Endodermal cell (in vitro differentiated cells): ENCODE results near the gene HNRNPA3. TPM values are rescaled to one million over a fixed set of nuclear protein-coding genes. Genes with fewer than 3 reads are reported as not detected.
A peak's percentile ranks its signal among the peaks of the same experiment; 100 is the strongest.
"Not testable (repeated sequence)": the region's sequence is repeated elsewhere in the genome, so short reads cannot be mapped to it uniquely, and the experiment has no call there.

ENCODE experiments used
- DNase-seq: peaks from one replicate; pipeline ENCODE4 v3.0.0-alpha.2; 2017
- H3K27ac ChIP-seq: 2 replicates; pipeline ENCODE4 v1.5.1; 2013; ENCODE audit warnings: mild to moderate bottlenecking, low read depth, low read length, moderate library complexity
- H3K27me3 ChIP-seq: 2 replicates; pipeline ENCODE4 v1.6.1; 2013; ENCODE audit warnings: mild to moderate bottlenecking, low read length, moderate library complexity; ENCODE audit not compliant: insufficient read depth, control insufficient read depth, poor library complexity, severe bottlenecking
- H3K36me3 ChIP-seq: 2 replicates; pipeline ENCODE4 v1.7.0; 2013; ENCODE audit warnings: mild to moderate bottlenecking, low read length, moderate library complexity; ENCODE audit not compliant: control insufficient read depth, insufficient read depth
- H3K4me1 ChIP-seq: one replicate; pipeline ENCODE4 v1.7.0; 2013; ENCODE audit warnings: low read length; ENCODE audit not compliant: control insufficient read depth, insufficient read depth
- H3K4me3 ChIP-seq: 2 replicates; pipeline ENCODE4 v1.5.1; 2013; ENCODE audit warnings: mild to moderate bottlenecking, low read length, moderate library complexity
- H3K9ac ChIP-seq: 2 replicates; pipeline ENCODE4 v1.6.1; 2013; ENCODE audit warnings: mild to moderate bottlenecking, low read length, moderate library complexity; ENCODE audit not compliant: poor library complexity, severe bottlenecking; ENCODE audit errors: extremely low read depth
- H3K9me3 ChIP-seq: 2 replicates; pipeline ENCODE4 v1.6.1; 2013; ENCODE audit warnings: mild to moderate bottlenecking, low read length, moderate library complexity; ENCODE audit not compliant: control insufficient read depth
- H3K27ac Mint-ChIP-seq: 2 replicates; pipeline ENCODE4 v1.8.0; 2020; ENCODE audit warnings: mixed read lengths
- H3K27me3 Mint-ChIP-seq: 2 replicates; pipeline ENCODE4 v1.8.0; 2021; ENCODE audit warnings: mild to moderate bottlenecking, mixed read lengths; ENCODE audit not compliant: insufficient read depth
- H3K36me3 Mint-ChIP-seq: 2 replicates; pipeline ENCODE4 v1.8.0; 2020; ENCODE audit warnings: low read depth, mixed read lengths
- H3K4me1 Mint-ChIP-seq: 2 replicates; pipeline ENCODE4 v1.8.0; 2020; ENCODE audit warnings: mixed read lengths
- H3K4me3 Mint-ChIP-seq: 2 replicates; pipeline ENCODE4 v1.8.0; 2020; ENCODE audit warnings: mild to moderate bottlenecking, moderate library complexity, mixed read lengths
- H3K9me3 Mint-ChIP-seq: 2 replicates; pipeline ENCODE4 v1.8.0; 2020; ENCODE audit warnings: mild to moderate bottlenecking, mixed read lengths
- CTCF ChIP-seq: fragments of 200-600 bp; sonication (generic); conservative IDR thresholded peaks from 2 replicates; pipeline ENCODE4 v1.5.0; 2021; ENCODE audit warnings: antibody characterized with exemption, mild to moderate bottlenecking
- WGBS, 2 experiments: methylation state at CpG; one replicate each; pipeline versions ENCODE4 v1.1.5 to v1.1.7; 2013; ENCODE audit warnings: missing lambda C conversion rate in 2 of 2, mixed read lengths in 1 of 2; ENCODE audit not compliant: insufficient coverage in 1 of 2, insufficient read length in 1 of 2; 5-methylcytosine and 5-hydroxymethylcytosine counted together
- total RNA-seq, 2 donors: library from RNA; stranded (reverse); fragmentation: NEBNext Ultra II Directional in 1 of 2; extraction: Animal tissue kit (Norgen Biotek cat#: 25700) in 1 of 2; gene quantifications; 2 replicates in 1 of 2; 3 replicates in 1 of 2; pipeline ENCODE4 v1.2.1, GENCODE V29; 2021

Gene HNRNPA3
- total RNA-seq, 2 donors from 2014 or later, result 323 to 413 TPM

- H3K4me1 Mint-ChIP-seq, result peaks cover 36% of the 10 kb centered on the region
- DNase-seq, result no peak
- H3K27ac Mint-ChIP-seq, result peak overlapping the region; percentile 52
- H3K4me3 Mint-ChIP-seq, result peak overlapping the region; percentile 77
- H3K27ac ChIP-seq, result peak overlapping the region; percentile 92
- H3K4me3 ChIP-seq, result peak overlapping the region; percentile 95
- peaks cover 2% of the 10 kb centered on the region for H3K9me3 Mint-ChIP-seq
- H3K9me3 ChIP-seq, result peaks cover 3% of the 10 kb centered on the region
- no peaks in the 10 kb centered on the region for H3K27me3 ChIP-seq
- 0% methylated on average over 20 to 61 of the region's 61 CpGs for WGBS, 2 experiments
- H3K36me3 ChIP-seq, result peaks cover 4% of the 10 kb centered on the region
- peaks cover 7% of the 10 kb centered on the region for H3K4me1 ChIP-seq
- peak overlapping the region; percentile 70 for H3K9ac ChIP-seq
- H3K27me3 Mint-ChIP-seq, result no peaks in the 10 kb centered on the region
- H3K36me3 Mint-ChIP-seq, result peaks cover 10% of the 10 kb centered on the region
- no peak for TF ChIP-seq CTCF
Measured at GRCh38 chr2:177264209-177264692, 51.7 kb downstream of the HNRNPA3 start.

GRCh38 chr2:177264693-177265587 is 52.3 kb downstream of the HNRNPA3 start, which contains the start of gene NFE2L2:
TSS of gene NFE2L2 (minus strand) at chr2:177264727. CDS start at chr2:177264576, 151 bp downstream.
- Mint-ChIP-seq H3K36me3 (peaks cover 6% of the 10 kb centered on the region), H3K9me3 (no peaks in the 10 kb centered on the region), H3K27ac (peak within 1 kb of the TSS; percentile 96), H3K4me3 (peak within 1 kb of the TSS; percentile 77), H3K27me3 (no peaks in the 10 kb centered on the region), H3K4me1 (peaks cover 36% of the 10 kb centered on the region)
- Histone ChIP-seq H3K27ac (peak within 1 kb of the TSS; percentile 92), H3K4me1 (peaks cover 7% of the 10 kb centered on the region), H3K9ac (peak within 1 kb of the TSS; percentile 75), H3K4me3 (peak within 1 kb of the TSS; percentile 95), H3K27me3 (no peaks in the 10 kb centered on the region), H3K9me3 (no peaks in the 10 kb centered on the region), H3K36me3 (no peaks in the 10 kb centered on the region)
- peak; percentile 57 for TF ChIP-seq CTCF
- peak; percentile 89 for DNase-seq
- WGBS, 2 experiments, result 1% methylated on average over 20 to 66 of the region's 66 CpGs

- H3K36me3 Mint-ChIP-seq, result peaks cover 1% of the 10 kb centered on the region
- no peak for TF ChIP-seq CTCF
- peak overlapping the region; percentile 35 for H3K27ac Mint-ChIP-seq
- Histone ChIP-seq H3K4me1 (peaks cover 7% of the 10 kb centered on the region), H3K36me3 (no peaks in the 10 kb centered on the region), H3K27ac (no peak overlapping the region), H3K9me3 (no peaks in the 10 kb centered on the region), H3K27me3 (no peaks in the 10 kb centered on the region), H3K9ac (no peak overlapping the region), H3K4me3 (peak overlapping the region; percentile 95)
- H3K4me3 Mint-ChIP-seq, result peak overlapping the region; percentile 77
- peaks cover 35% of the 10 kb centered on the region for H3K4me1 Mint-ChIP-seq
- no peaks in the 10 kb centered on the region for H3K27me3 Mint-ChIP-seq
- 57 to 78% methylated on average over 1 to 3 of the region's 4 CpGs for WGBS, 2 experiments
- no peak for DNase-seq
- no peaks in the 10 kb centered on the region for H3K9me3 Mint-ChIP-seq
Measured at GRCh38 chr2:177265824-177266817, 53.5 kb downstream of the HNRNPA3 start.

- H3K27ac ChIP-seq, H3K27ac Mint-ChIP-seq, H3K36me3 Mint-ChIP-seq, DNase-seq, H3K4me1 ChIP-seq, H3K27me3 ChIP-seq, H3K9ac ChIP-seq, H3K4me3 Mint-ChIP-seq, H3K27me3 Mint-ChIP-seq, H3K4me3 ChIP-seq, H3K36me3 ChIP-seq, H3K9me3 Mint-ChIP-seq, H3K9me3 ChIP-seq: not testable (repeated sequence)
- WGBS, 2 experiments, result 92 to 97% methylated on average over 8 of the region's 8 CpGs
- H3K4me1 Mint-ChIP-seq, result peaks cover 30% of the 10 kb centered on the region
Measured at GRCh38 chr2:177266955-177267354, 54.4 kb downstream of the HNRNPA3 start.
